Large intestine (tissue), 3 donors: ENCODE data around the gene LMF1. TPM values are rescaled to one million over a fixed set of nuclear protein-coding genes. Genes with fewer than 3 reads are reported as not detected.

ENCODE experiments used
- DNase-seq, 2 donors: peaks; one replicate each; pipeline versions ENCODE4 v3.0.0 to v3.0.0-alpha.2; 2013
- H3K27ac ChIP-seq: one replicate; pipeline ENCODE4 v1.5.1; 2013; ENCODE audit warnings: low read length
- H3K27me3 ChIP-seq: 2 replicates; pipeline ENCODE4 v1.6.1; 2013; ENCODE audit warnings: low read length; ENCODE audit not compliant: control insufficient read depth, insufficient read depth
- H3K36me3 ChIP-seq: 2 replicates; pipeline ENCODE4 v1.6.1; 2013; ENCODE audit warnings: low read length; ENCODE audit not compliant: control insufficient read depth, insufficient read depth
- H3K4me1 ChIP-seq: one replicate; pipeline ENCODE4 v1.6.1; 2013; ENCODE audit warnings: low read length; ENCODE audit not compliant: control insufficient read depth, insufficient read depth
- H3K4me3 ChIP-seq: one replicate; pipeline ENCODE4 v1.5.1; 2013; ENCODE audit warnings: low read length
- H3K9me3 ChIP-seq: one replicate; pipeline ENCODE4 v1.6.1; 2013; ENCODE audit warnings: mild to moderate bottlenecking, low read depth, low read length, moderate library complexity; ENCODE audit not compliant: control insufficient read depth
- WGBS: methylation state at CpG from one replicate; pipeline ENCODE4 v1.1.5; 2013; ENCODE audit warnings: low lambda C conversion rate; ENCODE audit not compliant: insufficient coverage; 5-methylcytosine and 5-hydroxymethylcytosine counted together
- polyA plus RNA-seq: library from polyadenylated mRNA; unstranded; fragments of 120-200 nt; gene quantifications from one replicate; pipeline ENCODE4 v1.2.1, GENCODE V29; 2013

The LMF1 gene
- polyA plus RNA-seq, 1 donor = 17.2 TPM

GRCh38 chr16:848510-849253 lies 122.1 kb downstream of the LMF1 start:
- no CpG with 5 or more reads among the region's 44 CpGs for WGBS
- no peak overlapping the region for H3K4me3 ChIP-seq
- H3K27me3 ChIP-seq = no peaks in the 10 kb centered on the region
- H3K9me3 ChIP-seq = peaks cover 75% of the 10 kb centered on the region
- DNase-seq = no peak
- no peaks in the 10 kb centered on the region for H3K36me3 ChIP-seq
- no peaks in the 10 kb centered on the region for H3K4me1 ChIP-seq
- H3K27ac ChIP-seq = no peak overlapping the region

DNA sequence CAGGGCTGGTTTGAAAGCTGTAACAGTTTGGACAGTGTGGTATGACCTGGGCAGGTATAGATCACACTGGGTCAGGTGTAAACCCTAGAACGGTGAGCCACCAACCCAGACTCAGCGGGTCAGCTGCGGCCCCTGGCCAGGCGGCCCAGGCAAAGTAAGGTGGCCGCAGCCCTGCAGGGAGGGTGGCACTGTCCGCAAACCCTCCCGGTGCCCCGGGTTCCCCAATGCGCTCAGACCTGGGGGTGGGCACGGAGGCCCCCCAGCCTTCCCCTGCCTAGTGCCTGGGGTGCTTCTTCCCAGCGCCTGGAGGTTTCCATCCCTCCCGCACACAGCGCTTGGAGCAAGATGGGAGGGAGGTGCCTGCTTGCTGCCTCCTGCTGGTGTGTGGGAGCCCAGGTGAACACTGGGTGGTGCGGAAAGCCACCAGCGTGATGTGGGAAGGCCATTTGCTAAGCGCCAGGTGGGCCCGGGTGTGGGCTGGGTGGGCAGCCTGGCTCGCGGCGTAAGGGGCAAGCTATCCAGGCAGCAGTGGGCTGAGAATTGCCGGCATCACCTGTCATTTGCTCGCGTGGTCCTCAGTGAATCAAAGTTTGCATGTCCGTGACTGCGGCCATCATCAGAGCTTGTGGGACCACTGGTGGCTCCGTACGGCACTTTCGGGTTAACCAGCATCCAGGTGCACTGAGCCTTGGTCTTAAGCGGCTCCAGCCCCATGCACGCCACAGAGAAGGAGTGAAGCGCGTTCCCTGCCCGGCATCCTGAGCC lies 122.9 kb downstream of the LMF1 start:
- Histone ChIP-seq H3K4me1 (no peaks in the 10 kb centered on the region), H3K9me3 (peaks cover 77% of the 10 kb centered on the region), H3K4me3 (no peak overlapping the region), H3K36me3 (no peaks in the 10 kb centered on the region), H3K27me3 (no peaks in the 10 kb centered on the region), H3K27ac (no peak overlapping the region)
- no CpG with 5 or more reads among the region's 33 CpGs for WGBS
- DNase-seq = no peak

- Histone ChIP-seq H3K9me3 (peaks cover 75% of the 10 kb centered on the region), H3K4me3 (no peak overlapping the region), H3K36me3 (no peaks in the 10 kb centered on the region), H3K27ac (no peak overlapping the region), H3K27me3 (no peaks in the 10 kb centered on the region), H3K4me1 (no peaks in the 10 kb centered on the region)
- no CpG with 5 or more reads among the region's 10 CpGs for WGBS
- no peak for DNase-seq
Measured at GRCh38 chr16:847151-847550, 123.6 kb downstream of the LMF1 start.

- H3K4me1 ChIP-seq = no peaks in the 10 kb centered on the region
- H3K27me3 ChIP-seq = no peaks in the 10 kb centered on the region
- H3K9me3 ChIP-seq = peaks cover 63% of the 10 kb centered on the region
- DNase-seq = no peak
- WGBS = no CpG with 5 or more reads among the region's 26 CpGs
- no peak overlapping the region for H3K27ac ChIP-seq
- H3K4me3 ChIP-seq = no peak overlapping the region
- H3K36me3 ChIP-seq = no peaks in the 10 kb centered on the region
Measured at GRCh38 chr16:845351-845745, 125.4 kb downstream of the LMF1 start.

DNA sequence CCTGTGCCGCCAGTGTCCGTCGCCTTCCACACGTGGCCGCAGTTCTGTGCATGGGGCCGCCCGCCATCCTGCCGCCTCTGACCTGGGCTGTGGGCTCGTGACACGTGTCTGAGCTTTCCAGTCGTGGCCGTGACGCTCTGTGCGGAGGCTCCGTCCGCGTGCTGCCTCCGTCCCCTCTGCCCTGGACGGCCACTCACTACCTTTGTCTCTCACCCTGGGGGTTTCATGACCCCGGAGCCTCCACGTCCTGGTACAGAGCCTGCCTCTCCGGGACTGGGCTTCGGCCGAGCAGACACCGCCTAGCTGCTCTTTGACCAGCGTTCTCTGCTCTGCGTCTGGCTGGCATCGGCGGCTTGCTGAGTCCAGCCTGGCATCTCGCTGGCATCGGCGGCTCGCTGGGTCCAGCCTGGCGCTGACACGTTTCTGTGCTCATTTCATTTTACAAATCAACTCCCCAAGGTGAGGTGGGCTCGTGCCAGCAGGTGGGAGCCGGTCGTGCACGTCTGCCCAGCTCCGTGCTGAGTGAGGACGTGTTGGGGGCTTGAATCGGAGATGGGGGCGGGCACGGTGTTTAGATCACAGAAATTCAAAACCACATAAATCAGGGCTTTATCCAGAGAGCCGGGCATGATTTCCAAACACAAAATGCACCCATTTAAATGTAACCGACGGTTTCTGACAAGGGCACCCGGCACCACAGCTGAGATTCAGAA lies 126.0 kb downstream of the LMF1 start:
- H3K9me3 ChIP-seq = peaks cover 57% of the 10 kb centered on the region
- H3K27me3 ChIP-seq = no peaks in the 10 kb centered on the region
- WGBS = 93% methylated on average over 5 of the region's 48 CpGs
- no peaks in the 10 kb centered on the region for H3K4me1 ChIP-seq
- H3K27ac ChIP-seq = no peak overlapping the region
- DNase-seq = no peak
- H3K36me3 ChIP-seq = no peaks in the 10 kb centered on the region
- no peak overlapping the region for H3K4me3 ChIP-seq

DNA sequence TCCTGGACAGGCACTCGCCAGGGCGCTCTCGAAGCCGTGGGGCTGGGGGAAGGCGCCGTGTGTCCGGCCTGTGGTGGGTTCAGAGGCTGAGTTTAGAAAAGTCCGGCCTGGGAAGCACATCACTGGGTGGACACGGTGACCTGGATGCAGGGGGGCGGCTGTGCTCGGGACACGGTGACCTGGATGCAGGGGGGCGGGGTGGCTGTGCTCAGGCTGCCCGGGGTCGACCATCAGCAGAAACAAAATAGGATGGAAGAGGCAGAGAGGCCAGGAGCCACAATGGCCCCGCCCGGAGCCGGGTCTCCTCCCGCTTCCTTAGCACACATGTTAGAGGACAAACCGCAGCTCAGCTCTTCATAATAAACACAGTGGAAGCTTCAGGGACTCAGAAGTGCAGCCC lies 127.0 kb downstream of the LMF1 start:
- H3K9me3 ChIP-seq = peaks cover 50% of the 10 kb centered on the region
- no peaks in the 10 kb centered on the region for H3K4me1 ChIP-seq
- no peaks in the 10 kb centered on the region for H3K27me3 ChIP-seq
- no peak overlapping the region for H3K27ac ChIP-seq
- H3K36me3 ChIP-seq = no peaks in the 10 kb centered on the region
- no peak for DNase-seq
- WGBS = no CpG with 5 or more reads among the region's 20 CpGs
- no peak overlapping the region for H3K4me3 ChIP-seq

DNA sequence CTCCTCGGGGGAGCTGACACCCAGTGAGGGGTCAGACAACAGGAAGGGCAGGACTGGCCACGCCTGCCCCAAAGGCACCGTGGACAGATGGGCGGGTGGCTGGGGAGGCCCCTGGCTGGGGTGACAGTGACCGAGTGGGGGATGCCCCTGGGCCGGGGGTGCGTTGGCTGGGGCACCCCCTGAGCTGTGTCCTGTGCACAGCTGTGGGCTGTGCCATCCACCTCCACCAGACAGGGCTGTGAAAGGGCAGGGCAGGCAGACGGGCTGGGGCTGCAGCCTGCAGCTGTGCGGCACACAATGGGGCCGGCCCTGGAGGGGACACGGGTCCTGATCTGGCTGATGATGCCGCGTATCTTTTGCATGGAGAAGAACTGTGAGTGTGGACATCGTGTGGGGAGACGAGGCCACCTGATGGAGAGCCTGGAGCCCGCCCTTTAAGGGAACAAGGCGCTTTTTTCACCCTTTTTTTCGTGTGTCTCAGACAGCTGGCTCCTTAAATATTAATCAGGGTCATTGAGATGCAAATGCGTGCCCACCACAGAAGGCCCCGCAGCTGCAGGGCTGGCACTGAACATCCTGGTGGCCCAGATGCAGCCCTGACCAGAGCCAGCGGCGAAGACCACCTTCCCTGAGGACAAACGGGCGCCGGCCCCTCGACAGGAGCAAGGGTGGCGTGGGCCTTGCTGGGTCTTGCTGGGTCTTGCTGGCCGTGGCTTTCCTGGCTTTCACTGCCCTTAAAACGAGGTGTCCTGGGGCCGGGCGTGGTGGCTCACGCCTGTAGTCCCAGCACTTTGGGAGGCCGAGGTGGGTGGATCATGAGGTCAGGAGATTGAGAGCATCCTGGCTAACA lies 127.8 kb downstream of the LMF1 start:
- H3K27ac ChIP-seq = no peak overlapping the region
- H3K4me1 ChIP-seq = no peaks in the 10 kb centered on the region
- no peak overlapping the region for H3K4me3 ChIP-seq
- no peaks in the 10 kb centered on the region for H3K27me3 ChIP-seq
- WGBS = 80% methylated on average over 3 of the region's 33 CpGs
- peaks cover 43% of the 10 kb centered on the region for H3K9me3 ChIP-seq
- H3K36me3 ChIP-seq = no peaks in the 10 kb centered on the region
- DNase-seq = no peak

DNA sequence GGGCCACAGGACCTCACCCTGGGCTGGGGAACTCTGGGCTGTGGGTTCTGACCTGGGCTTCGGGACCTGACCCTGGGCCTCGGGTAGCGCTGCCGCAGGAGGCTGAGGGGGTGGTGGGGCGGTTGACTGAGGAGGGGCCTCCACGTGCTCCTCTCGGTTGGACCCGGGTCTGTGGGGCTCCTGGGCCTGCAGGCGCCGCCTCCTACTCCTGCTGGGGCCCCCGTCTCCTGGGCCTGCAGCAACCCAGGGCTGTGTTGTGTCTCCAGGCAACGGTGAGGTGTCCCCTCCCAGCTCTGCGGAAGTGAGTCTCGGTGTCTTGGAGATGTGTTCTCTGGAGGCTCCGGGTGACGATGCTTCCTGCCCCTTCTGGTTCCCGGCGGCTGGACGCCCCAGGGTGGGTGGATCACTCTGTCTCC lies 128.7 kb downstream of the LMF1 start:
- H3K9me3 ChIP-seq = peaks cover 37% of the 10 kb centered on the region
- H3K27ac ChIP-seq = no peak overlapping the region
- peak in 1 of 2 donors; percentile 23 for DNase-seq
- H3K36me3 ChIP-seq = no peaks in the 10 kb centered on the region
- no peak overlapping the region for H3K4me3 ChIP-seq
- H3K4me1 ChIP-seq = no peaks in the 10 kb centered on the region
- WGBS = no CpG with 5 or more reads among the region's 19 CpGs
- no peaks in the 10 kb centered on the region for H3K27me3 ChIP-seq

GRCh38 chr16:841455-842060 lies 129.2 kb downstream of the LMF1 start:
- H3K9me3 ChIP-seq = peaks cover 43% of the 10 kb centered on the region
- H3K27ac ChIP-seq = no peak overlapping the region
- DNase-seq = no peak
- H3K36me3 ChIP-seq = no peaks in the 10 kb centered on the region
- H3K27me3 ChIP-seq = no peaks in the 10 kb centered on the region
- WGBS = no CpG with 5 or more reads among the region's 27 CpGs
- H3K4me3 ChIP-seq = no peak overlapping the region
- no peaks in the 10 kb centered on the region for H3K4me1 ChIP-seq
